ENCODE results near the gene C12orf75. TPM values are rescaled to one million over a fixed set of nuclear protein-coding genes. Genes with fewer than 3 reads are reported as not detected.
"Not testable (repeated sequence)": the region's sequence is repeated elsewhere in the genome, so short reads cannot be mapped to it uniquely, and the experiment has no call there.

The C12orf75 gene
- total and polyA plus RNA-seq, 2 donors (not counting 3 experiments of a cell fraction or from before 2014, with no cell fraction given), result 23.6 to 60.7 TPM

DNA sequence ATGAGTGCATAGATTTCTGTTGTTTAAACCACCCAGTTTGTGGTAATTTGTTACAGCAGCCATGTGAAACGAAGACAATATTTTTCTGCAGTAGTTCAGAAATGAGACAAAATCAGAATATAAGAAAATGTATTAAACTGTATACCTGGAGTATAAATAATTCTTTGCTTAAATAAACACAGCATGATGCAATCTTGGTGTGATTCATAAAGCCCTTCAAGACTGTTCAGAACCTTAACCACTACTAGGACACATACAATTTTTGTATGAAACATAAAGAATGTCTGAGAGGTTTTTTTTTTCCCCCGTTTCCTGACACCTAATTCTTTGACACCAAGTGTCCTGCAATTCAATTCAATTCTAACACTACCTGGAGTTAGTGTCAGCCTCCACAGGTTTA is 10.5 kb downstream of the C12orf75 start:
- TF ChIP-seq JUN (IDR thresholded peaks at IDR 0.05; ENCODE audit: borderline replicate concordance, insufficient read depth, insufficient read length, low read depth), result no peak
- TF ChIP-seq, protein P1, sequence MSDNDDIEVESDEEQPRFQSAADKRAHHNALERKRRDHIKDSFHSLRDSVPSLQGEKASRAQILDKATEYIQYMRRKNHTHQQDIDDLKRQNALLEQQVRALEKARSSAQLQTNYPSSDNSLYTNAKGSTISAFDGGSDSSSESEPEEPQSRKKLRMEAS (IDR thresholded peaks at IDR 0.05; ENCODE audit: insufficient read depth, insufficient read length), result no peak
- TF ChIP-seq GATA2 (IDR thresholded peaks at IDR 0.05; ENCODE audit: insufficient read depth, insufficient read length, low read depth, low read length), result no peak
- TF ChIP-seq EZH2 (IDR thresholded peaks at IDR 0.05; ENCODE audit: borderline replicate concordance, low read depth, low read length, severe bottlenecking), result no peak
- Histone ChIP-seq H2AFZ (ENCODE audit: low read depth, low read length) (no peak overlapping the region), H3K9me3 (replicated peaks; ENCODE audit: control insufficient read depth, insufficient read depth, low read length) (no peaks in the 10 kb centered on the region), H3K9ac (replicated peaks; ENCODE audit: extremely low read depth, insufficient read depth, low read length) (no peak overlapping the region), H3K27me3 (ENCODE audit: control insufficient read depth in 2 of 2, insufficient read depth in 2 of 2, low read length in 2 of 2) (no peaks in the 10 kb centered on the region), H3K4me2 (ENCODE audit: insufficient read depth, low read length) (no peak overlapping the region), H3K9me1 (replicated peaks; ENCODE audit: control insufficient read depth, extremely low read depth, insufficient read depth, low read length) (no peaks in the 10 kb centered on the region), H3K79me2 (ENCODE audit: control insufficient read depth, insufficient read depth, low read length) (peaks cover 55% of the 10 kb centered on the region), H3K4me3 (replicated peaks in 1 of 3; ENCODE audit: insufficient read depth in 1 of 3, low read depth in 1 of 3, low read length in 3 of 3) (no peak overlapping the region), H3K27ac (ENCODE audit: insufficient read depth, low read depth, low read length) (no peak overlapping the region), H3K4me1 (ENCODE audit: control insufficient read depth, extremely low read depth, insufficient read depth, low read length) (peaks cover 6% of the 10 kb centered on the region), H4K20me1 (replicated peaks; ENCODE audit: control insufficient read depth, extremely low read depth, insufficient read depth, low read length) (no peaks in the 10 kb centered on the region), H3K36me3 (ENCODE audit: control insufficient read depth in 2 of 2, extremely low read depth in 1 of 2, insufficient read depth in 2 of 2, low read length in 2 of 2) (no peaks in the 10 kb centered on the region)
- no peak for FAIRE-seq
- POLR2A ChIA-PET, result no interaction called here
- no peak for DNase-seq (ENCODE audit: low read depth, low spot score)
- dilution Hi-C loops (cut with MboI; ENCODE audit: extremely low pct_ligation_motif_present, low sequenced_read_pairs), result no loop called here
- no TSS peak for BruUV-seq (replicated peaks)
- CTCF ChIA-PET, result no interaction called here
- intact Hi-C loops (cut with micrococcal nuclease), result no loop called here

DNA sequence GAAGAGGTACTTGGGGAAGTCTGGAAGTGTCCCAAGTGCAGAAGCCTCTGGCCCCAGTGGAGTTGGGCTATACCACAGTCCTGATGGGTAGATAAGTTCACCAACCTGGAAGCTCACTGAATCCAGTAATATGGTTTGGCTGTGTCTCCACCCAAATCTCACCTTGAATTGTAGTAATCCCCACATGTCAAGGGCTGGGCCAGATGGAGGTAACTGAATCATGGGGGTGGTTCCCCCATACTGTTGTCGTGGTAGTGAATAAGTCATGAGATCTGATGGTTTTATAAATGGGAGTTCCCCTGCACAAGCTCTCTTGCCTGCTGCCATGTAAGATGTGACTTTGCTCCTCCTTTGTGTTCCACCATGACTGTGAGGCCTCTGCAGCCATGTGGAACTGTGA is 11.1 kb downstream of the C12orf75 start:
- dilution Hi-C loops (cut with MboI; ENCODE audit: extremely low pct_ligation_motif_present, low sequenced_read_pairs); BruUV-seq (replicated peaks); H2AFZ ChIP-seq (ENCODE audit: low read depth, low read length); H3K27ac ChIP-seq (ENCODE audit: insufficient read depth, low read depth, low read length); H3K9ac ChIP-seq (replicated peaks; ENCODE audit: extremely low read depth, insufficient read depth, low read length); FAIRE-seq; H3K27me3 ChIP-seq (ENCODE audit: control insufficient read depth in 2 of 2, insufficient read depth in 2 of 2, low read length in 2 of 2); H3K9me1 ChIP-seq (replicated peaks; ENCODE audit: control insufficient read depth, extremely low read depth, insufficient read depth, low read length); H3K4me2 ChIP-seq (ENCODE audit: insufficient read depth, low read length); H3K4me1 ChIP-seq (ENCODE audit: control insufficient read depth, extremely low read depth, insufficient read depth, low read length); intact Hi-C loops (cut with micrococcal nuclease); H3K9me3 ChIP-seq (replicated peaks; ENCODE audit: control insufficient read depth, insufficient read depth, low read length); POLR2A ChIA-PET; CTCF ChIA-PET; H3K4me3 ChIP-seq (replicated peaks in 1 of 3; ENCODE audit: insufficient read depth in 1 of 3, low read depth in 1 of 3, low read length in 3 of 3); H4K20me1 ChIP-seq (replicated peaks; ENCODE audit: control insufficient read depth, extremely low read depth, insufficient read depth, low read length); H3K36me3 ChIP-seq (ENCODE audit: control insufficient read depth in 2 of 2, extremely low read depth in 1 of 2, insufficient read depth in 2 of 2, low read length in 2 of 2); DNase-seq (ENCODE audit: low read depth, low spot score): not testable (repeated sequence)
- H3K79me2 ChIP-seq (ENCODE audit: control insufficient read depth, insufficient read depth, low read length), result peaks cover 50% of the 10 kb centered on the region
